AG10803 (cell line): Measurements from ENCODE around the gene EVL.

Experiments used
- DNase-seq: peaks from one replicate; pipeline ENCODE4 v3.0.0; 2010; ENCODE audit warnings: low read depth
- H3K4me3 ChIP-seq: 2 replicates; pipeline ENCODE4 v1.5.1; 2011; ENCODE audit warnings: mild to moderate bottlenecking, low read length, control low read depth
- CTCF ChIP-seq: conservative IDR thresholded peaks from 2 replicates; pipeline ENCODE4 v1.5.1; 2011; ENCODE audit warnings: mild to moderate bottlenecking, low read length, control low read depth, inconsistent platforms

The EVL gene

DNA sequence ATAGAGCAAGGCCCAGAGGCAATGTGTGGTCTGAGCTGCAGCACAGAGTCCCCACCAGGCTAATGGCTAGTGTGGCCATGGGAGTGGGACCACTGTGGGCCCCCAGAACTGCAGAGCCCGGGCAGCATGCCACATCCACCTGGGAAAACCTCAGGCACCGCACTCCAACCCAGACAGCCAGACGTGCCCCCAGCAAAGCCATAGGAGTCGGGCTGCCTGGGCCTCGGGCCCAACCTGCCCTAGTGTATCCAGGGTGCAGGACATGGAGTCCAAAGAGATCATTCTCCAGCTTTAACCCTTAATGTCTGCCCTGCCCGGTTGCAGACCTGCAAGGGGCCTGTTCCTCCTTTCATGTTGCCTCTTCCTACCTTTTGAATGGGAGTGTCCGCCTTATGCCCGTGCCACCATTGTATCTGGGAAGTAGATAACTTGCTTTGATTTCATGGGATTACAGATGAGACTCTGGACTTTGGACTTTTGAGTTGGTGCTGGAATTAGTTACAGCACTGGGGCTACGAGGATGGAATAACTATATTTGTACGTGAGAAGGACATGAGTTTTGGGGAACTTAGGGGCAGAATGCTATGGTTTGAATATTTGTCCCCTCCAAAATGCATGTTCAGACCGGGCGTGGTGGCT, 123.3 kb downstream of the EVL start:
- no peak for TF ChIP-seq CTCF
- DNase-seq, result no peak
- H3K4me3 ChIP-seq, result no peak overlapping the region

DNA sequence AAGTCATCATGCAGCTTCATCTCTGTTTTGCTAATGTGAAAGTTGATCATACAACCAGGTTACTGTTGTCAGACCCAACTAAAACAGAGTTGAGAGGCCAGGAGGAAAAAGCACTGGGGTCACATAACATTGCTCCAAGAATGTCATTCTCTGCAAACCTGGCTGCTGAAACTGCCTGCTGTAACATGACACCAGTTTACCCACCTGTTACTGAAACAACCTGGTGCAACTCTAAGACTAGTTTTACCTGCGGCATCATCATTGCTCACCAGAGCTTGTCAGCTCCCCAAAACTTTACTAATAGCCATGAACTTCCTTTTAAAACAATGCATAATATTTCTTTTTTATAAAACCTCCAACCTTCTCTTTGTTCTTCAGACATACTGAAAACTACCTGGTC, 124.9 kb downstream of the EVL start:
- no peak overlapping the region for H3K4me3 ChIP-seq
- DNase-seq, result no peak
- TF ChIP-seq CTCF, result no peak

- no peak for TF ChIP-seq CTCF
- no peak overlapping the region for H3K4me3 ChIP-seq
- no peak for DNase-seq
Measured at GRCh38 chr14:100191584-100192249, 126.5 kb downstream of the EVL start.

DNA sequence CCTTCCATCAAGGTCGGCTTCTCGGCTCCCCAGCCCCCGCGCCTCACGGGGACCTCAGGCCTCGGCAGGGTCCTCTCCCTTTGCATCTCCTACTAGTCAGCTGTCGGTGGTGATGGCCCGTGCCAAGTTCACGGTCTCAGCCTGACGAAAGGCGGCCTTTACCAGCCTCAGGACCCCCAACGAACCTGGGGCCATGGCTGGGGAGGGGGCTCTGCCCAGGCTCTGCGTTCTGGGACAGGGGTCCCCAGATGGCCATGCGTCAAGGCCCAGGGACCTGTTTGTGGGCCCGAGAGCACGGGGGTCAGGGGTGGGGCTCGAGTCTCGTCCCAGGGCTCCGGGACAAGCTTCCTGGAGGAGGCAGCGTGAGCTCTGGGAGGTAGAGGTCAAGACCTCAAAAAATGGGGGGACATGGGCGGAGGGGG, 127.0 kb downstream of the EVL start:
- no peak for TF ChIP-seq CTCF
- H3K4me3 ChIP-seq, result peak overlapping the region; percentile 59
- no peak for DNase-seq

- peak; percentile 77 for TF ChIP-seq CTCF
- H3K4me3 ChIP-seq, result peak overlapping the region; percentile 67
- DNase-seq, result peak; percentile 95
Measured at GRCh38 chr14:100192672-100193416, 127.6 kb downstream of the EVL start.
